ENCODE data around the gene MUC2. TPM values are rescaled to one million over a fixed set of nuclear protein-coding genes. Genes with fewer than 3 reads are reported as not detected.

The MUC2 gene
- total RNA-seq, 1 donor from 2014 or later = not detected

- TF ChIP-seq CTCF (IDR thresholded peaks at IDR 0.05; ENCODE audit: insufficient read depth, low read depth, low read length) = no peak
- no peak for TF ChIP-seq EZH2 (IDR thresholded peaks at IDR 0.05; ENCODE audit: insufficient read depth, low read length)
- H2AFZ ChIP-seq (ENCODE audit: low read depth, low read length) = no peak overlapping the region
- Mint-ChIP-seq H3K4me3 (ENCODE audit: unreplicated experiment) (no peak overlapping the region), H3K27me3 (ENCODE audit: low read depth, unreplicated experiment) (peaks cover 9% of the 10 kb centered on the region), H3K4me1 (ENCODE audit: low read depth, unreplicated experiment) (no peaks in the 10 kb centered on the region), H3K9me3 (ENCODE audit: unreplicated experiment) (peaks cover 2% of the 10 kb centered on the region), H3K27ac (ENCODE audit: unreplicated experiment) (no peak overlapping the region), H3K36me3 (ENCODE audit: low read depth, unreplicated experiment) (no peaks in the 10 kb centered on the region)
- H3K9ac ChIP-seq (ENCODE audit: low read length) = no peak overlapping the region
- no peak overlapping the region for H3K4me2 ChIP-seq (ENCODE audit: low read length)
- H3K4me1 ChIP-seq (ENCODE audit: insufficient read depth, low read length) = no peaks in the 10 kb centered on the region
- no peaks in the 10 kb centered on the region for H4K20me1 ChIP-seq (ENCODE audit: insufficient read depth, low read length)
- no peaks in the 10 kb centered on the region for H3K79me2 ChIP-seq (ENCODE audit: insufficient read depth, low read length)
- no peaks in the 10 kb centered on the region for H3K36me3 ChIP-seq (ENCODE audit: insufficient read depth, low read length)
- DNase-seq (ENCODE audit: low read depth) = no peak
- H3K9me3 ChIP-seq (ENCODE audit: insufficient read depth, low read depth, low read length) = no peaks in the 10 kb centered on the region
- H3K27me3 ChIP-seq (ENCODE audit: insufficient read depth, low read length) = no peaks in the 10 kb centered on the region
- no peak overlapping the region for H3K27ac ChIP-seq (ENCODE audit: low read depth, low read length)
- FAIRE-seq = no peak
- no peak overlapping the region for H3K4me3 ChIP-seq (ENCODE audit: insufficient read depth, low read depth, low read length)
Observed at GRCh38 chr11:1038361-1038760, 36.3 kb upstream of the MUC2 start.

- DNase-seq (ENCODE audit: low read depth) (no peak), FAIRE-seq (no peak)
- Histone ChIP-seq H3K27ac (ENCODE audit: low read depth, low read length) (no peak overlapping the region), H2AFZ (ENCODE audit: low read depth, low read length) (no peak overlapping the region), H3K36me3 (ENCODE audit: insufficient read depth, low read length) (no peaks in the 10 kb centered on the region), H4K20me1 (ENCODE audit: insufficient read depth, low read length) (no peaks in the 10 kb centered on the region), H3K79me2 (ENCODE audit: insufficient read depth, low read length) (no peaks in the 10 kb centered on the region), H3K4me3 (ENCODE audit: insufficient read depth, low read depth, low read length) (no peak overlapping the region), H3K27me3 (ENCODE audit: insufficient read depth, low read length) (no peaks in the 10 kb centered on the region), H3K9me3 (ENCODE audit: insufficient read depth, low read depth, low read length) (no peaks in the 10 kb centered on the region), H3K4me1 (ENCODE audit: insufficient read depth, low read length) (no peaks in the 10 kb centered on the region), H3K4me2 (ENCODE audit: low read length) (no peak overlapping the region), H3K9ac (ENCODE audit: low read length) (no peak overlapping the region)
- peaks cover 10% of the 10 kb centered on the region for H3K27me3 Mint-ChIP-seq (ENCODE audit: low read depth, unreplicated experiment)
- no peak overlapping the region for H3K27ac Mint-ChIP-seq (ENCODE audit: unreplicated experiment)
- no peaks in the 10 kb centered on the region for H3K4me1 Mint-ChIP-seq (ENCODE audit: low read depth, unreplicated experiment)
- H3K36me3 Mint-ChIP-seq (ENCODE audit: low read depth, unreplicated experiment) = no peaks in the 10 kb centered on the region
- TF ChIP-seq CTCF (IDR thresholded peaks at IDR 0.05; ENCODE audit: insufficient read depth, low read depth, low read length) (no peak), EZH2 (IDR thresholded peaks at IDR 0.05; ENCODE audit: insufficient read depth, low read length) (no peak)
- H3K9me3 Mint-ChIP-seq (ENCODE audit: unreplicated experiment) = peaks cover 2% of the 10 kb centered on the region
- no peak overlapping the region for H3K4me3 Mint-ChIP-seq (ENCODE audit: unreplicated experiment)
Observed at GRCh38 chr11:1038921-1039320, 35.8 kb upstream of the MUC2 start.

- Histone ChIP-seq H3K27me3 (ENCODE audit: insufficient read depth, low read length) (no peaks in the 10 kb centered on the region), H3K27ac (ENCODE audit: low read depth, low read length) (no peak overlapping the region), H3K9ac (ENCODE audit: low read length) (no peak overlapping the region), H4K20me1 (ENCODE audit: insufficient read depth, low read length) (no peaks in the 10 kb centered on the region), H3K4me3 (ENCODE audit: insufficient read depth, low read depth, low read length) (no peak overlapping the region), H3K9me3 (ENCODE audit: insufficient read depth, low read depth, low read length) (no peaks in the 10 kb centered on the region), H2AFZ (ENCODE audit: low read depth, low read length) (no peak overlapping the region), H3K4me2 (ENCODE audit: low read length) (no peak overlapping the region), H3K36me3 (ENCODE audit: insufficient read depth, low read length) (no peaks in the 10 kb centered on the region), H3K4me1 (ENCODE audit: insufficient read depth, low read length) (no peaks in the 10 kb centered on the region), H3K79me2 (ENCODE audit: insufficient read depth, low read length) (no peaks in the 10 kb centered on the region)
- H3K27me3 Mint-ChIP-seq (ENCODE audit: low read depth, unreplicated experiment) = peaks cover 12% of the 10 kb centered on the region
- H3K4me3 Mint-ChIP-seq (ENCODE audit: unreplicated experiment) = no peak overlapping the region
- H3K27ac Mint-ChIP-seq (ENCODE audit: unreplicated experiment) = no peak overlapping the region
- H3K4me1 Mint-ChIP-seq (ENCODE audit: low read depth, unreplicated experiment) = no peaks in the 10 kb centered on the region
- DNase-seq (ENCODE audit: low read depth) (no peak), FAIRE-seq (no peak)
- no peaks in the 10 kb centered on the region for H3K36me3 Mint-ChIP-seq (ENCODE audit: low read depth, unreplicated experiment)
- TF ChIP-seq CTCF (IDR thresholded peaks at IDR 0.05; ENCODE audit: insufficient read depth, low read depth, low read length) (no peak), EZH2 (IDR thresholded peaks at IDR 0.05; ENCODE audit: insufficient read depth, low read length) (no peak)
- H3K9me3 Mint-ChIP-seq (ENCODE audit: unreplicated experiment) = peaks cover 2% of the 10 kb centered on the region
Observed at GRCh38 chr11:1039481-1040427, 34.9 kb upstream of the MUC2 start.

Data from astrocyte (in vitro differentiated cells and primary cell).